Stimulated activated CD4-positive, alpha-beta T cell treated with anti-CD3 and anti-CD28 coated beads, Interleukin-1b, Interleukin-23, amount 100 ng/mL, for 4 hours (primary cell): Measurements from ENCODE around the gene DPP9.
"Not testable (repeated sequence)": the region's sequence is repeated elsewhere in the genome, so short reads cannot be mapped to it uniquely, and the experiment has no call there.

ENCODE experiments used
- DNase-seq, 2 donors: peaks; one replicate each; pipeline ENCODE4 v3.0.0-alpha.2; 2020; ENCODE audit warnings: low read depth in 2 of 2

The DPP9 gene

GRCh38 chr19:4723595-4724514, at the start of gene DPP9:
DPP9 (minus strand) TSS chr19:4723842; CDS start chr19:4719906, 3,936 bp downstream.
- peak; percentile 91 to 99 for DNase-seq

GRCh38 chr19:4773047-4773640, 49.5 kb upstream of the DPP9 start:
- DNase-seq: no peak

- no peak for DNase-seq
Measured at GRCh38 chr19:4772566-4772965, 48.9 kb upstream of the DPP9 start.

- DNase-seq: peak; percentile 60 to 61
Measured at GRCh38 chr19:4768934-4769777, 45.5 kb upstream of the DPP9 start.

- DNase-seq: no peak
Measured at GRCh38 chr19:4764393-4764660, 40.7 kb upstream of the DPP9 start.

GRCh38 chr19:4763021-4763420, 39.4 kb upstream of the DPP9 start:
- no peak for DNase-seq

GRCh38 chr19:4760285-4760650, 36.6 kb upstream of the DPP9 start:
- no peak for DNase-seq

GRCh38 chr19:4759388-4760284, 36.0 kb upstream of the DPP9 start:
- peak; percentile 8 to 43 for DNase-seq

GRCh38 chr19:4758659-4759058, 35.0 kb upstream of the DPP9 start:
- DNase-seq: no peak

- no peak for DNase-seq
Measured at GRCh38 chr19:4758082-4758481, 34.4 kb upstream of the DPP9 start.

GRCh38 chr19:4755459-4755858, 31.8 kb upstream of the DPP9 start:
- DNase-seq: no peak

GRCh38 chr19:4754248-4754647, 30.6 kb upstream of the DPP9 start:
- no peak for DNase-seq

- no peak for DNase-seq
Measured at GRCh38 chr19:4749870-4750590, 26.4 kb upstream of the DPP9 start.

GRCh38 chr19:4748589-4748988, 24.9 kb upstream of the DPP9 start:
- DNase-seq: no peak

- no peak for DNase-seq
Measured at GRCh38 chr19:4748185-4748584, 24.5 kb upstream of the DPP9 start.

- no peak for DNase-seq
Measured at GRCh38 chr19:4745986-4746385, 22.3 kb upstream of the DPP9 start.

- DNase-seq: not testable (repeated sequence)
Measured at GRCh38 chr19:4745175-4745574, 21.5 kb upstream of the DPP9 start.

- DNase-seq: no peak
Measured at GRCh38 chr19:4744451-4745174, 21.0 kb upstream of the DPP9 start.

- DNase-seq: no peak
Measured at GRCh38 chr19:4742723-4743646, 19.3 kb upstream of the DPP9 start.
